Fibroblast of the aortic adventitia (primary cell): ENCODE measurements around the gene TLE4. TPM values are rescaled to one million over a fixed set of nuclear protein-coding genes. Genes with fewer than 3 reads are reported as not detected.

ENCODE experiments used
- DNase-seq: peaks from one replicate; pipeline ENCODE4 v3.0.0-alpha.2; 2010; ENCODE audit warnings: low read depth
- H3K4me3 ChIP-seq: 2 replicates; pipeline ENCODE4 v1.5.1; 2011; ENCODE audit warnings: low read depth, mild to moderate bottlenecking, control low read depth, low read length, moderate library complexity
- CTCF ChIP-seq: IDR thresholded peaks from 2 replicates; pipeline ENCODE4 v1.5.1; 2011; ENCODE audit warnings: mild to moderate bottlenecking, low read length, control low read depth, inconsistent platforms; ENCODE audit not compliant: insufficient read depth
- total RNA-seq: library from RNA; depleted of rRNA; stranded (reverse); fragments of >200 nt; gene quantifications from 2 replicates; pipeline ENCODE4 v1.2.3, GENCODE V29; 2012; ENCODE audit warnings: low replicate concordance

Gene TLE4
- total RNA-seq, 1 donor = 14.7 TPM

- DNase-seq = peak; percentile 50
- no peak for TF ChIP-seq CTCF
- no peak overlapping the region for H3K4me3 ChIP-seq
These were observed 50.3 kb downstream of the TLE4 start for GRCh38 chr9:79621916-79622575.

- DNase-seq = no peak
- no peak for TF ChIP-seq CTCF
- no peak overlapping the region for H3K4me3 ChIP-seq
These were observed 52.3 kb downstream of the TLE4 start for GRCh38 chr9:79623799-79624721.

- no peak overlapping the region for H3K4me3 ChIP-seq
- no peak for DNase-seq
- TF ChIP-seq CTCF = no peak
These were observed 58.0 kb downstream of the TLE4 start for GRCh38 chr9:79629721-79630120.

GRCh38 chr9:79630521-79631403, 59.0 kb downstream of the TLE4 start:
- DNase-seq = no peak
- no peak for TF ChIP-seq CTCF

GRCh38 chr9:79632060-79632459, 60.3 kb downstream of the TLE4 start:
- no peak overlapping the region for H3K4me3 ChIP-seq
- DNase-seq = no peak
- TF ChIP-seq CTCF = no peak

More at GRCh38 chr9:79630521-79631403, 59.0 kb downstream of the TLE4 start:
- no peak overlapping the region for H3K4me3 ChIP-seq

- H3K4me3 ChIP-seq = no peak overlapping the region
- no peak for TF ChIP-seq CTCF
- DNase-seq = no peak
These were observed 60.9 kb downstream of the TLE4 start for GRCh38 chr9:79632705-79633104.
